HTR-8/SVneo (cell line): ENCODE data around the gene BATF2.
A peak's percentile ranks its signal among the peaks of the same experiment; 100 is the strongest.
"Not testable (repeated sequence)": the region's sequence is repeated elsewhere in the genome, so short reads cannot be mapped to it uniquely, and the experiment has no call there.

Source experiments
- DNase-seq: peaks from one replicate; pipeline ENCODE4 v3.0.0; 2011; ENCODE audit warnings: low spot score, mixed read lengths; ENCODE audit not compliant: insufficient read length
- FAIRE-seq: peaks from 2 replicates; lab custom pipeline; 2011; peaks lifted over from hg19 to GRCh38; lab: Jason Lieb, UNC

BATF2 gene

GRCh38 chr11:65013888-65014725, 17.3 kb upstream of the BATF2 start, which contains the start of gene ARL2:
TSS of gene ARL2 (plus strand) at chr11:65014160. CDS start at chr11:65014208, 48 bp downstream.
- DNase-seq = peak; percentile 93
- no peak for FAIRE-seq

DNA sequence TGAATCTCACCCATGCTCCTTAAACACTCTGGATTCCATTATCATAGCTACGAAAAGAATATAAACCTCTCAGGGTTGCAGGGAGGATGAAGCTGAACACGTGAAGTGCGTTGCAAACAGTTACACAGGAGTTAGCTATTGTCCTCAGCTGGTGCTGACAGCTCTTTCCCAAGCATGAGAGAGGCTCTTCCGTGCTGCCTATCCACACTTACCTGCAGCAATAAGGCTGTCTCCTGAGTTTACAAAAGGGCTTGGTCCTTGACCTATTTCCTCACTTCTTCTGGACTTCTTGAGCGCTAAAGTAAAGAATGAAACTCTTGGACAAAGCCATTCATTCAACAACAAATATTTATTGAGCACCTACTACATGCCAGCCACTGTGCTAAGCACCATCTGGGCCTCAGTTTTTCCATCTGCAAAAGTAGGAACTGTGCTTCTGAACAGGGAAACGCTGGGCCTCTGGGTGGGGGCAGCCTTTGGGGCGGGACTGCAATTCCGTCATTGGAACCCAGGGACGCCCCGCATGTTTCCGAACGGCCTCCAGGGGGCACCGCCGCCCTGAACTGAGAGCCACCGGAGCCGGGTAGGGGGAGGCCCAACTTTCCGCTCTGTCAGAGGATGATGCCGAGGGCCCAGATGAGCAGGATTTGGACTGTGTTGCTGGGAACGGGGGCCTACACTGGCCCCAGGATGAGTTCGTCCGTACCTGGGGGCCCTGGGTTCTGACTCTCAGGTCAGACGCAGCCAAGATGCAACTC, 16.5 kb upstream of the BATF2 start:
- DNase-seq (peak; percentile 87), FAIRE-seq (no peak)

- DNase-seq (no peak), FAIRE-seq (no peak)
Measured at GRCh38 chr11:65008873-65009272, 12.1 kb upstream of the BATF2 start.

DNA sequence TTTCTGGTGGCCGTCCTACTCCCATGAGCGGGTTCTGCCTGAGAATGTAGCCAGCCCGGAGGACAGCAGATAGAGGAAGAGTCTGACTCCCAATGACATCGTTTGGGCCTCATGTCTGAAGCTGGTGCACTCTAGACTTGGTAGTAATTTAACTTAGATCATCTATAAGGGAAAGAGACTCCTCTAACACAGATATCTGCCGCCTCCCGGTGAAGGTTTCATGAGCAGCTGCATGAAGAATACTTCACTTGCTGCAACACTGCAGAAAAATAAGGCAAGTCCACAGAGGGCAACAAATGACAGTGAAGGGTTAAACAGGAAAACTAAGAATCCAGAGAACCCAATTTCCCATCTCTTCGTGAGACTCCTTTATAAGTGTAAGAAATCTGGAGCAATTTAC, 11.2 kb upstream of the BATF2 start:
- no peak for FAIRE-seq
- no peak for DNase-seq

- not testable (repeated sequence) for DNase-seq, FAIRE-seq
Measured at GRCh38 chr11:65003968-65004367, 7.2 kb upstream of the BATF2 start.

DNA sequence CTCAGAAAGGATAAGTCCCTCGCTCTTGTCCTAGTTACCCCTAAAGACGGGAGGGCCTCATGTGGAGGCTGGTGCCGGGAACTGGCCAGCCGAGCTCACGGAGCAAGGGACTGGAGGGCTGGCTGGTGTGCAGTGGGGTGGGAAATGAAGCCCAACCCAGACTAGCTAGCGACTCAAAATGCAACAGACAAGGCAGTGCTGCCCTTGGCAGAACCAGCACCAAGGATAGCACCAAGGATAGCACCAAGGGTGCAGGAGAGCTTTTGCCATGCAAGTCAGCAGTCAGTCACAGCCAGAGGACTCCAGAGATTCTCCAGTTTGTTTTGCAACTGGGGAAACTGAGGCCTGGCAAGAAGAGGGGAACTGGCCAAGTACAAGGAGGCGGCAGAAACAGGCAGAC, 6.5 kb upstream of the BATF2 start:
- DNase-seq = no peak
- FAIRE-seq = no peak

GRCh38 chr11:65002706-65003105, 5.9 kb upstream of the BATF2 start:
- DNase-seq (no peak), FAIRE-seq (no peak)

- FAIRE-seq = no peak
Measured at GRCh38 chr11:64999478-64999877, 2.7 kb upstream of the BATF2 start.

GRCh38 chr11:64998690-64999431, 2.1 kb upstream of the BATF2 start:
- DNase-seq = no peak
- FAIRE-seq = no peak

More at GRCh38 chr11:64999478-64999877, 2.7 kb upstream of the BATF2 start:
- no peak for DNase-seq

DNA sequence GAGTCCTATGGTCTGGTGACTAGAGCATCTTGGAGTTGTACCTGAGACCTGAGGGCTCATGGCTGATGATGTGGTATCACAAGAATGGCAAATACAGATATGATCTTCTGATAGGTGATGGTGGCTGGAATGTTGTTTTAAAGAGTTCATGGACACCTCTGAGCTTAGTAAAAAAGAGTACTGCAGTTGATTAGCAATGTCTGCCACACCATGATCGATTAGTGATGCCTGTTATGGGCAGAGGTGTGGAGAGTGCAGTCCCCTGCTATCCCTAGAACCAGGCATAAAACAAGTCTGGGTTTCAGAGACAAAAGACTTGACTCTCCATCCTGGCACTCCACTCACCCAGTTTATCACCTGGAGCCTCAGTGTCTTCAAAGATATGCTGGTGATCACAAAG, 1.4 kb upstream of the BATF2 start:
- DNase-seq (no peak), FAIRE-seq (no peak)

GRCh38 chr11:64996327-64996709, 453 bp downstream of the BATF2 start:
- FAIRE-seq (no peak), DNase-seq (no peak)

- DNase-seq = no peak
- no peak for FAIRE-seq
Measured at GRCh38 chr11:64994318-64994717, 2.5 kb downstream of the BATF2 start.

- FAIRE-seq (no peak), DNase-seq (no peak)
Measured at GRCh38 chr11:64990222-64990923, 6.4 kb downstream of the BATF2 start.

GRCh38 chr11:64989416-64989815, 7.4 kb downstream of the BATF2 start:
- DNase-seq (no peak), FAIRE-seq (no peak)

DNA sequence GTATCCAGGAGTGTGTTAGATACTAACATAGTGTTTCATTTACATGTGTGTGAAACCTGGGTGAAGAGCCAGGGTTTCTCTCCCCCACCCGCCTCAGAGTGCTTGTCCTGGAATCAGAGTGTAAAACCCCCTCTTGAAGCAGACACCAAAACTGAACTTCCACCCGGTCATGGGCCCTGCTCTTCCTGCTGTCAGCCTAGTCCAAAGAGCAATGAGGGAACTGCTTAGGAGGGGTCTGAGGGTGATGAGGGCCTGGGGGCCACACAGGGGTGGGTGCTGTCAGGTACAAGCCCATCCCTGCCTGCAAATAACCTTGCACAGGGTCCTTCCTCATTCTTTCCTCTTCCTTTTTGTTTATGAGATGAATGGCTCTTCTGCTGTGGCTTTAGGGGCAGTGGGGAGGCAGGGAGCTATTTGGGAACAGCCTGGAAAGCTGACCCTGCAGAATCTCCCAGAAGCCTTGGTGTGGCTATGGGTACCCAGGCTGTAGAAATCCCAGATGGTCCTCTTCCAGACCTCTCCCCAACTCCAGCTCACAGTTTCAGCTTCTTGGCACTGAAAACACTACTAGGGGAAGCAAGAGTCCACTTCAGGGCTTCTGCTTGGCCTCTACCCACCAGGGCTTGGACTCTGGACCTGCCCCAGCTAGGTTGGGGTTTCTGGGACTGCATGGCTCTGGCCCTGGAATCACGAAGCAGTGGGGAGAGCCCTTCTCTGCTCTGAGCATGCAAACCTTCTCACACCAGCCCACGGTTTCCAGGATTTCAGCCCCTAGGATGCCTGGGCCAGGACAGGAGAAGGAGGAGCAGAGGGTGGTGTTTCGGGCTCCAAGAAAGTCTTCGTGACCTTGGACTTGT, 8.5 kb downstream of the BATF2 start:
- FAIRE-seq = no peak
- DNase-seq = no peak

DNA sequence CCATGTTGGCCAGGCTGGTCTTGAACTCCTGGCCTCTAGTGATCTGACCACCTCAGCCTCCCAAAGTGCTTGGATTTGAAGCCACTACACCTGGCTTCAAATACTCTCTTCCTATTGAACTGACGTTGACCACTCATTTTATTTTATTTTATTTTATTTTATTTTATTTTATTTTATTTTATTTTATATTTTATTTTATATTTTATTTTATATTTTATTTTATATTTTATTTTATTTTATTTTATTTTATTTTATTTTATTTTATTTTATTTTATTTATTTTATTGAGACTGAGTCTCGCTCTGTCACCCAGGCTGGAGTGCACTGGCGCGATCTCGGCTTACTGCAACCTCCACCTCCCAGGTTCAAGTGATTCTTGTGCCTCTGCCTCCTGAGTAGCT, 13.4 kb downstream of the BATF2 start:
- DNase-seq, FAIRE-seq: not testable (repeated sequence)

DNA sequence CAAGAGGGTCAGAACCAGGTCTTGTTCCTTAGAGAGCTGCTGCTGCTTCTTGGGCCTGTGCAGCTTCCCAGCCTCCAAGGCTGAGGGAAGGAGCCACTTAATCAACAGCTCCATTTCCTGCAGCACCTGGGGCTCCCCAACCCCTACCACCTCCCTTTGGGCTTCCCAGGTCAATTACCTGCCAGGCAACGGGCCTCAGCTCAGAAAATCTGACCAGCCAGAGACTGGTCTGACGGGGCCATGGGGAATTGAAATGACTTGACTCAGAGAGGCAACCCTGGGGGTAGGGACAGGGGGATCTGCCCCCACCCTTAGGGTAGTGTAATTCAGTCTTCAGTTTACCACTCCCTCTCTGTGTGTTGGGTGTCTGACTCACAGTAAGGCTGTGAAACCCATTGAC, 20.1 kb downstream of the BATF2 start:
- DNase-seq = no peak
- no peak for FAIRE-seq

GRCh38 chr11:64974124-64974523, 22.6 kb downstream of the BATF2 start:
- FAIRE-seq (no peak), DNase-seq (no peak)
